Chondrocyte (in vitro differentiated cells): Measurements from ENCODE around the gene ABHD4. TPM values are rescaled to one million over a fixed set of nuclear protein-coding genes. Genes with fewer than 3 reads are reported as not detected.
"Not testable (repeated sequence)": the region's sequence is repeated elsewhere in the genome, so short reads cannot be mapped to it uniquely, and the experiment has no call there.

ENCODE experiments used
- DNase-seq: peaks from one replicate; pipeline ENCODE4 v3.0.0; 2021; ENCODE audit warnings: mixed read lengths, low spot score
- H3K27ac Mint-ChIP-seq: one replicate; pipeline ENCODE4 v1.8.0; 2021; ENCODE audit warnings: mild to moderate bottlenecking, moderate library complexity, mixed read lengths; ENCODE audit not compliant: unreplicated experiment
- H3K27me3 Mint-ChIP-seq: 2 replicates; pipeline ENCODE4 v1.8.0; 2021; ENCODE audit warnings: low read depth, mixed read lengths
- H3K36me3 Mint-ChIP-seq: 2 replicates; pipeline ENCODE4 v1.8.0; 2021; ENCODE audit warnings: low read depth, mixed read lengths
- H3K4me1 Mint-ChIP-seq: 2 replicates; pipeline ENCODE4 v1.8.0; 2021; ENCODE audit warnings: low read depth, mild to moderate bottlenecking, mixed read lengths
- H3K4me3 Mint-ChIP-seq: one replicate; pipeline ENCODE4 v1.8.0; 2021; ENCODE audit warnings: mild to moderate bottlenecking, moderate library complexity, mixed read lengths; ENCODE audit not compliant: unreplicated experiment
- H3K9me3 Mint-ChIP-seq: 2 replicates; pipeline ENCODE4 v1.8.0; 2021; ENCODE audit warnings: low read depth, mixed read lengths
- CTCF ChIP-seq: fragments of 200-600 bp; sonication (generic); IDR thresholded peaks from 2 replicates; pipeline ENCODE4 v1.5.0; 2021; ENCODE audit warnings: antibody characterized with exemption, mild to moderate bottlenecking, moderate library complexity
- total RNA-seq: library from RNA; stranded (reverse); gene quantifications from 3 replicates; pipeline ENCODE4 v1.2.1, GENCODE V29; 2021

ABHD4 gene
- total RNA-seq, 1 donor from 2014 or later = 88.0 TPM

- peaks cover 62% of the 10 kb centered on the region for H3K4me1 Mint-ChIP-seq
- no peak for TF ChIP-seq CTCF
- no peaks in the 10 kb centered on the region for H3K9me3 Mint-ChIP-seq
- H3K27ac Mint-ChIP-seq = peak overlapping the region; percentile 76
- H3K27me3 Mint-ChIP-seq = no peaks in the 10 kb centered on the region
- peaks cover 7% of the 10 kb centered on the region for H3K36me3 Mint-ChIP-seq
- peak overlapping the region; percentile 81 for H3K4me3 Mint-ChIP-seq
- no peak for DNase-seq
Observed at GRCh38 chr14:22587247-22587646, 10.9 kb upstream of the ABHD4 start.

- not testable (repeated sequence) for H3K9me3 Mint-ChIP-seq, DNase-seq, H3K27me3 Mint-ChIP-seq, H3K36me3 Mint-ChIP-seq
- Mint-ChIP-seq H3K27ac (peak overlapping the region; percentile 98), H3K4me1 (peaks cover 61% of the 10 kb centered on the region), H3K4me3 (peak overlapping the region; percentile 81)
Observed at GRCh38 chr14:22587677-22588422, 10.2 kb upstream of the ABHD4 start.

- H3K4me1 Mint-ChIP-seq = peaks cover 54% of the 10 kb centered on the region
- no peak for DNase-seq
- no peaks in the 10 kb centered on the region for H3K9me3 Mint-ChIP-seq
- H3K27ac Mint-ChIP-seq = peak overlapping the region; percentile 98
- H3K36me3 Mint-ChIP-seq = peaks cover 5% of the 10 kb centered on the region
- peak overlapping the region; percentile 81 for H3K4me3 Mint-ChIP-seq
- H3K27me3 Mint-ChIP-seq = peaks cover 2% of the 10 kb centered on the region
- TF ChIP-seq CTCF = no peak
Observed at GRCh38 chr14:22588526-22589095, 9.5 kb upstream of the ABHD4 start.

- peak within 1 kb of the TSS; percentile 81 for H3K4me3 Mint-ChIP-seq
- H3K36me3 Mint-ChIP-seq = peaks cover 5% of the 10 kb centered on the region
- TF ChIP-seq CTCF = no peak
- DNase-seq = peak; percentile 98
- peaks cover 2% of the 10 kb centered on the region for H3K27me3 Mint-ChIP-seq
- peak within 1 kb of the TSS; percentile 98 for H3K27ac Mint-ChIP-seq
- peaks cover 48% of the 10 kb centered on the region for H3K4me1 Mint-ChIP-seq
- H3K9me3 Mint-ChIP-seq = no peaks in the 10 kb centered on the region
Observed at GRCh38 chr14:22589096-22589839, 8.8 kb upstream of the ABHD4 start, which contains the start of gene DAD1. DAD1 (minus strand) TSS chr14:22589224; CDS start chr14:22589157, 67 bp downstream.

GRCh38 chr14:22593189-22593588 lies 4.9 kb upstream of the ABHD4 start:
- Mint-ChIP-seq H3K4me3 (no peak overlapping the region), H3K4me1 (peaks cover 17% of the 10 kb centered on the region), H3K9me3 (no peaks in the 10 kb centered on the region), H3K27ac (no peak overlapping the region), H3K36me3 (no peaks in the 10 kb centered on the region), H3K27me3 (peaks cover 4% of the 10 kb centered on the region)
- no peak for DNase-seq
- no peak for TF ChIP-seq CTCF
